HG03139 (cell line): Measurements from ENCODE around the gene TLR4.

ENCODE experiments used
- ATAC-seq: cut with Tn5 transposase; IDR thresholded peaks from one replicate; pipeline ENCODE4 v1.9.1; 2021; ENCODE audit not compliant: unreplicated experiment

Gene TLR4

DNA sequence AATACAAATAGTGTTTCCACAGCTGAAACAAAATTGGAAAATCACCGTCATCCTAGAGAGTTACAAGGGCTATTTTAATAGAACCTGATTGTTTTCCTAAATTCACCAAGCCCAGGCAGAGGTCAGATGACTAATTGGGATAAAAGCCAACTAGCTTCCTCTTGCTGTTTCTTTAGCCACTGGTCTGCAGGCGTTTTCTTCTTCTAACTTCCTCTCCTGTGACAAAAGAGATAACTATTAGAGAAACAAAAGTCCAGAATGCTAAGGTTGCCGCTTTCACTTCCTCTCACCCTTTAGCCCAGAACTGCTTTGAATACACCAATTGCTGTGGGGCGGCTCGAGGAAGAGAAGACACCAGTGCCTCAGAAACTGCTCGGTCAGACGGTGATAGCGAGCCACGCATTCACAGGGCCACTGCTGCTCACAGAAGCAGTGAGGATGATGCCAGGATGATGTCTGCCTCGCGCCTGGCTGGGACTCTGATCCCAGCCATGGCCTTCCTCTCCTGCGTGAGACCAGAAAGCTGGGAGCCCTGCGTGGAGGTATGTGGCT is at the start of gene TLR4:
TSS of gene TLR4 (plus strand) at position 380 of the 552 bp plus-strand sequence. CDS start at position 450, 70 bp downstream.
- peak; percentile 100 for ATAC-seq

DNA sequence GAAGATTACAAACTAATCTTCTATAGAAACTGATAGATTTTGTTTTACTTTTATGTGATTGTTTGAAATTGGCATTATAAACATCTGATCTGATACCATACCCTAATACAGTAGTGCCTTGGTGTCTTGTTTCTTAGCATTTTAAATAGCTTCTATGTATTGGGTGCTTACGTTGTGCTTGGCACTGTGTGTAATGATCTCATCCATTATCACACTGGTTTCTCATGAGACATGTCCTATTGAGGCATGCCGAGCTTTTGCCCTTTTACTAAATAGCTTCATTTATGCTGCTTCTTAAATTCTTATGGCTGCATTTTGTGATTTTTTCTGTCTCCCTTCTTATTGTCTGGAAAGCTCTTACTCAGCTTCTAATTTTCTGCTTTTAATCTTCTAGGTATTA is 48.2 kb upstream of the TLR4 start:
- no peak for ATAC-seq

DNA sequence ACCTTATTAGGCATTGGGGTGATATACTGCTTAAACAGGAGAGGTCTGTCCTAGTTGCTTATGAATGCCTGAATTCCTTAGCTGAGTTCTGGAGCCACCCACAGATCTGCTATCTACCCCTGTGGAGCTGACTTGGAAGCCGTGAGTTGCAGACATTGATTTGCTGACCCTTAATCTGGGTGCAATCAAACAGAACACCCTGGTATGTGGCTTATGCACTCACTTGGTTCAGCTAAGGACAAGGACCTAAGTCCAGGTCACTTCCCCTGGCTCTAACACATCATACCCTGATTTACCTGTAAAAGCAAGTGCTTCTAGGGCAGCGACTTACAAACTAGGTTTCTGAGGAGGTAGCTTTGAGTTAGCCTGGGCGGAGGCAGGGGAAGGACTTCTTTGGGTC is 41.6 kb upstream of the TLR4 start:
- no peak for ATAC-seq

DNA sequence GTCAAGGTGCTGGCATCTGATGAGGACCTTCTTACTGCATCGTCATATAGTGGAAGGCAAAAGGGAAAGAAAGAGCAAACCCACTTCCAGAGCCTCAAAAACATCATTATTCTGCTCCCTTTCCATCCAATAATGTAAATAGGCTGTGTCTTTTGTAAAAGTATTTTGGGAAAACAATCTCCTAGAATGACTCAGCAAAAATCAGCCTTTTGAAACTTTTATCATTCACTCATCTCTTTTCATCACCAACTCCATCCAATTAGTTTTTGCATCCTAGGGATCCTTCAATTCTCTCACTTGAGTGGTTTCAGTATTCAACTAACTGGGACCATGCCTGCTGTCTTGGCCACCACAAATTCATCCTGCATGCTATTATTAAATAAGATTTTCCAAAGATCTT is 39.8 kb upstream of the TLR4 start:
- ATAC-seq = no peak

DNA sequence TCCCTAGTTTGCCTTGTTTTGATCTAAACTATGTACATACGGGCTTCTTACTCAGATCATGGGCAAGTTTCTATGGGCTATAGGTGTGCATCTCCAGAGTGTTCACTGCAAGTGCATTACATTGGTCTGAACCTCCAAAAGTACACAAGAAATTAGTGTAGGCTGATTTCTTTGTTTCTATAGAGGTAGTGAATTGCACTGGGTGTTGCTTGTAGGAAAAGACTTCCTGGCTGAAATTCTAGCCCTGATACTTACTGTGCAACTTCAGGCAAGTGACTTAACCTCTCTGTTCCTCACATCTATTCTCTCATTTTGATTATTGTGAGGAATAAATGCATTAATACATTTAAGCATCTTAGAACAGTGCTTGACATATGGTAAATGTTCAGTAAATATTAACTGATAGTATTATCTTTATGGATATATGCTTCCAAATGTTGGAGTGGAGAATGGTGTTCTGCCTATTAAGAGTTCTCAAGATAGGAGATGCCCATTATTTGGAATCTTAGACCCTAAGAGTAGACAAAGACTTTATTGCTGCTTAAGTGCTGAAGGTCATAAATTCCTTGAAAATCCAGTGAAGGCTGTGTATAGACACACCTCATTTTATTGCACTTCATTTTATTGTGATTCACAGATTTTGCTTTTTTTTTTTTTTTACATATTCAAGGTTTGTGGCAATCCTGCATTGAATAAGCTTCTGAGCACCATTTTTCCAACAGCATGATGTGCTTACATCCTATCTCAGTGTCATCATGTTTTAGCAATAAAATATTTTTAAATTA is 38.4 kb upstream of the TLR4 start:
- ATAC-seq = no peak

DNA sequence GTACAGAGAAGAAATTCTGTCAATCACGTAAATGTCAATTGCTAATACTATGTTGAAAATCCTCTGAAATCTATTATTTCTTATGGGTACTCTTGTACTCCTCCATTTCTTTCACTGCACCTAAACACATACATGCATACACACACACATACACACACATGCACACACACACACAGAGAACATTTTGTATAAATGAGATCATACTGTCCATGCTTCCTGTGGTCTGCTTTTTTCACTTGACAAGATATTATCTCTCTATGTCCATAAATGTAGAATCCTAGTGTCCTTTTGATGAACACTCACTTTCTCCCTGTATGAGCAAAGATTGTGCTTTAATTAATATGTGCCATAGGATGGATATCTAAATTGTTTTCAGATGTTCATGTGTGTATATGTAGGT is 32.7 kb upstream of the TLR4 start:
- no peak for ATAC-seq

DNA sequence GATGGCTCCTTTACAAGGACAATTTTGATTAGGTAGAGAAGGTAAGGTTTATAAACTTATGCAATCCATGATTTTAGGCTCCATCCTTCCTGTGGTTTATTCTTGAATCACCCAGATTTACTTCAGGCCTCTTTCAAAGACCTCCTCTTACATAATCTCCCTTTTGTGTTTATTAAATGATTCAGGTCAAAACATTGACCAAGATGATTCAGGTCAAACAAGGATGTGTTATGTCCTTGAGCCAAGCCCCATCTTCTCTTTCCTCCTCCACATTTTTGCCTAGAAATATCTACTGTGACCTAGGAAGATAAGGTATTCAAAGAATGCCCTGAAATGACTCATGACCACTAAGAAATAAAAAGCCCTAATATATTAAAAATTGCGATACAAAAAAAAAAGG is 31.8 kb upstream of the TLR4 start:
- no peak for ATAC-seq

DNA sequence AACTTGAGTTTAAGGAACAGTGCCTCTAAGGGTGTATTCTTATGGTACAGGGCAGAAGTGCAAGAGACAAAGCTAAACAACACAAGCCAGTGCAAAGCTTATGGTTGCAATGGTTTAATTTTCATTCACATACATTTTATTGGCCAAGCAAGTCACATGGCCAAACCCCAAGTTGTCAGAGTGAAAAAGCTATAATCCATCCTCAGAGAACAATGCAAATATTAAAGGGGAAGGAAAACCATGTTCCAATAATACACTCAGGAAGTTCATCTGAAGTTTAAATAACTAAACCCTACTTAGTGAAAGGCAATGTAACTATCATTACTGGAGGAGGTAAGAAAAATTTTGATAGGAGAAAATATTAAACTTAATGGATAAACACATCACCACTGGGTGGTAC is 26.6 kb upstream of the TLR4 start:
- no peak for ATAC-seq

DNA sequence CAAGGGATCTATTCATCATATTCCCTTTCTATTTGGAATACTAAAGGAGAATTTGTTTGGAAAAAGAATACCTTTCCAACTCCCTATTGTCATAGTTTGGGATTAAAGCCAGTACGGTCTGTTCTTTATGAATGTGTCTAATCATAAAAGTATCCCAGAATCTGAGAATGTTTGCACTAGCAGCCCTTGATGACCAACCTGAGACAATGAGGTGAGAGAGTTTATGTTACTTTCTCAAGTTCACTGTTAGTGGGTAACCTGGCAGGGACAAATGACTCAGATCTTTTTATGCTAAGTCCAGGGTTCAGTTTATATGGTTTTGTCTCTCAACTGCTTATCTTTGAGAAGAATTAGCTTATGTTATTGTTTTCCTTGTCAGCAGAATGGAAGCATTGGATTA is 25.3 kb upstream of the TLR4 start:
- no peak for ATAC-seq

DNA sequence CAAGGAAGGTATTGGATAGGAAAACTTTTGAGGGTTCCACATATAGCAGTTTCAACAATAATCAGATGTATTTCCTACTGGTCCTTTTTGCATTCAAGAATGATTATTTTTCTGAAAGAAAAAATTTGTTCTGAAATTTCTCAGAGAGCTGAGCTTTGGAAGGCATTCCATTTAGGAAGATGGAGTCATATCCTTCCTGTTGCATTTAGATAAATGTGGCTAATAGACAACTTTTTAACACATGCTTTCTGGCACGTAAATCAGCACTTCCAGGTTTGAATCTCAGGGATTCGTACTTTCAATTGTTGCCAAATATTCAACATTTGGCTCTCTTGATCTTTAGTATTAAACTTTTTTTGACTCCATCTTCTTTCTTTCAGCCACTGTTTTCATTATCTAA is 24.8 kb upstream of the TLR4 start:
- ATAC-seq = no peak

DNA sequence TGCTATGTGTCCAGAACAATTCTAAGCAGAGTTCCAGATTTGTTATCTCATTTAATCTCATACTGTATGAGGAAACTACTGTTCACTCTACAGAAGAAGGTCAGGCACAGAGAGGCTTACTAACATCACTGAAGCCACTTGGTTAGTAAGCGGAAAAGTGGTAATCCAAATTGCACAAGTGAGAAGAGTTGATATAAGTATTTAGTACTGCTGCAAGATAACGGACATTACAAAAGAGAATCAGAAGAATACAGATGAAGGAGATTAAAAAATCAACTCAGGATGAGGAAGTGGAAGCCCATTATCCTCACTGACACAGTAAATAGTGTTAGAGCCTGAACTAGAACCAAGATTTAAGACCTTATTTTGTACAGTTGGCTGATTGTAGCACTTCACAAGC is 22.3 kb upstream of the TLR4 start:
- ATAC-seq = no peak

DNA sequence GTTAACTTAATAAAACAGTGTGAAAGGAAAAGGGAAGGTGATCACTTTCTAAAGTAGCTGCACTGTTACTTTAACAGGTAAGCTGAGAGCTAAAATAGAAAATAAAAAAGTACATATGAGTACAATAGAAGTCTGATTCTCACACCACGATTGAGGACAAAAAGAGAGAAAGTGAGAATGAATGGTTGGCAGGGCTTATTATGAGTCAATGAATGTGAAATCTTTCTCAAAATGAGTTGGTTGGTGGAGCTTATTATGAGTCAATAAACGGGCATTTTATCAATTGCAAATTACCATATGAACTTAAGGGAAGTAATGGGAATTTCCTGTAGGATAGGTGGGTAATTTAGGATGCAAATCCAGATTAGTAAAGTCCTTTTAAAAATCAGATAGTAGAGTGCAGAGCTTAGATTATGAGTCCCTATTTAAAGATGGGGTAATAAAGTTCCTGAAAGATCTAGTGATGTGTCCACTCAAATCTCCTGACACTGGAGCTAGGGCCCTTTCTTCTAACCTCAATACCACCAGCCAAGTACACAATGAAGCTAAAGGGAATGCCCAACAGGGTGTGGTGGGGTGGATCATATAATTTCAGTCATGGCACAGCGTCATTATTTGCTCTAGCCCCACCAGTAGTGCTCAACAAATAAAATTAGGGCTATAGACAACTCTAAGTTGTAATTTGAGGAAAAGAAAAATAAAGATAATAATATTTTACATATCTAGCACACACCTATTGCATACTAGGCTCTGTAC is 21.1 kb upstream of the TLR4 start:
- peak; percentile 70 for ATAC-seq

DNA sequence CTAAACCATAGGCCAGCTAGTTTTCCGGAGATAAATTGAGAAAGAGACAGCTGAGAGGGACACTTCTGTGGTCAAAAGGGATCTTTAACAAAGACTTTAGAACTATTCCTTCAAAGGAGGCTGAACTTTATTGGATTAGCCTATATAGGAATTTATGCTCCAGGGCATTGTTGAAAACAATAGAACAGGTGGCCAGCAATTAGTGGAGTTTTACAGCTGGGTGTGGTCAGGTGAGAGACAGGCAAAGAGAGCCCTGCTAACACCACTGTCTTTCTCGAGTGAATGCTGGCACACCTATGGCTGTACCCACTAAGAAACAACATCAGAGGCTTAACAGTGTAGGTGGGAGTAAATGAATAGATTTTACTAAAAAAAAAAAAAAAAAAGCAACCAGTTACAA is 16.7 kb upstream of the TLR4 start:
- no peak for ATAC-seq

DNA sequence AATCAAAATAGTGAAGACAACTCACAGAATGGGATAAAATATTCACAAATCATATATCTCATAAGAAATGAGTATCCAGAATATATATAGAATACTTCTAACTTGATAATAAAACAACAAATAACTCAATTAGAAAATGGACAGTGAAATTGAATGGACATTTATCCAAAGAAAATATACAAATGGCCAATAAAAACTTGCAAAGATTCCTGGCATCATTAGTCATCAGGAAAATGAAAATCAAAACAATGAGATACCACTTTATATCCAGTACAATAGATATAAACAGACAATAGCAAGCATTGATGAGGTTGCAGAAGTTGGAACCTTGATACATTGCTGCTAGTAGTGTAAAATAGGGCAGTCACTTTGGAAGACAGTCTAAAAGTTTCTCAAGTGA is 12.8 kb upstream of the TLR4 start:
- ATAC-seq = no peak

DNA sequence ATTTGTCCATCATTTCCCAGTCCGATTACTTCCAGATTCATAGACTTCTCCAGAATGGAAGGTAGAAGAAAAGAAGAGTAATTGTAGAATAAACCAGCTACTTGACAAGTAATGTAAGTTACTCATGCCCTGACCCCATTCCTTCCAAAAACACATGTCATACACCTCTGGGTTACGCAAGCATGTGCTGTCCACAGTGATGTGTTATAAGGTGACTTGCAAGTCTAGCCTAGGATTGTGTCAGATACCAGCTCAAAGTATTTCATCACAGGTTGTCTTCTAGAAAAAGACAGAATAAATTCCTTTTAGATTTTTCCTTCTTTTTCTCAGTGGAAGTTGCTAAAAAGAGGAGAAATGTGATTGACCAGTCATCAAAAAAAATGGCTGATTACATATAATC is 8.0 kb upstream of the TLR4 start:
- no peak for ATAC-seq

DNA sequence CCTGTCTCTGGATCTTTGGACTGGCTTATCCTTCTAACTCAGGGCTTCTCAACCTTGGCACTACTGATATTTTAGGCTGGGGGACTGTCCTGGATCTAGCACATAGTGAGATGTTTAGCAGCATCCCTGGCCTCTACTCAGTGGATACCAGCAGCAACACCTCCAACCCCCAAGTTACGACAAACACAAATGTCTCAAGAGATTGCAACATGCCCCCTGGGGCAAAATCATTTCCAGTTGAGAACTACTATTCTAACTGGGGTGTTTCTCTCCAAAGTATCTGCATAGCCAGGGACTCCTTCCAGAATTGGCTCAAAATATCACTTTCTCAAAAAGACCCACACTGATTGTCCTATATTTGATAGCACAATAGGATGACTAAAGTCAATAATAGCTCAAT is 7.2 kb upstream of the TLR4 start:
- ATAC-seq = no peak

DNA sequence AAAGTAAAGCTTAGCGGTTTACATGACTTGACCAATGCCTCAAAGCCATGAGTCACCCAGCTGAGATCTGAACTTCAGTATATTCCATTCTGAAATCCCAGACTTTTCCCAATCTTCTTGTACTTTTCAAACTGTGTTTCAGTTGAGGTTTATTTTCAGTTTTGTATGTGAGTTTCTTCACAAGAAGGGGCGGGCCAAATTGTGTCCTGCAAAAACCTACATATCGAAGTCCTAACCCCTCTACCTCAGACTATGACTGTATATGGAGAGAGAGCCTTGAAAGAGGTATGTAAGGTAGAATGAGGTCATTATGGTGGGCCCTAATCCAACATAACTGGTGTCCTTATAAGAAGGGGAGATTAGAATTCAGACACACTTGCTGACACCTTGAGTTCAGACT is 666 bp upstream of the TLR4 start:
- ATAC-seq = no peak

DNA sequence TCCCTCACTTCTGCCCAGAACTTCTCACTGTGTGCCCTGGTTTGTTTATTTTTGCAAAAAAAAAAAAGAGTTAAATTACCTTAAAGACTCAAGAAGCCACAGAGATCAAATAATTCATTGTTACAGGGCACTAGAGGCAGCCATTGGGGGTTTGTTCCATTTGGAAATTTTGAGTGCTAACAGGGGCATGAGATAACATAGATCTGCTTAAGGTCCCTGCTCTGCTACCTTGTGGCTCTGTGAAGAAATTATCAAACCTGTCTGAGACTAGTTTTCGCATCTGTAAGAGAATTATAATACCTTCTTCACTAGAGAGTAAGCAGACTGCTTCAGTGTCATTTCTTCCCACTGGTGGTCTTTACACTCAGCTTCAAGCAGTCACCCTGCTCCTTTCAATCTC is 394 bp downstream of the TLR4 start:
- ATAC-seq = no peak

DNA sequence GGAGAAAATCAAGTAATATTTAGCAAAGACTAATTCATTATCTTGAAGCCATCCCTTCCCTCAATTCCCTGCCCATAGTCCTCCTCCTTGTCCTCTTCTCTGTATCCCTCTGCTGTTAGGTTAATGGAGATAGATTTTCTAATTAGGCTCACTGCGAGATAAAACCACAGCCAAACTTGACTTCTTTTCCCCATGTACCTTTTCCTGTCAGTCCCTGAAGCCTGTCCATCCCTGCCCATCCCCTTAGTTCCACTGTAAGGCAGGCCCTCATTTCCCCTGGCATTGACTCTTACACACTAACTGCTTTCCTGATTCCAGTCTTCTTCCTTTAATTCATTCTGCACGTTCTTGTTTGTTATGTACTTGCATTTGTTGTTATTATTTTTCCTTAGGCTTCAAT is 1.2 kb downstream of the TLR4 start:
- ATAC-seq = no peak

DNA sequence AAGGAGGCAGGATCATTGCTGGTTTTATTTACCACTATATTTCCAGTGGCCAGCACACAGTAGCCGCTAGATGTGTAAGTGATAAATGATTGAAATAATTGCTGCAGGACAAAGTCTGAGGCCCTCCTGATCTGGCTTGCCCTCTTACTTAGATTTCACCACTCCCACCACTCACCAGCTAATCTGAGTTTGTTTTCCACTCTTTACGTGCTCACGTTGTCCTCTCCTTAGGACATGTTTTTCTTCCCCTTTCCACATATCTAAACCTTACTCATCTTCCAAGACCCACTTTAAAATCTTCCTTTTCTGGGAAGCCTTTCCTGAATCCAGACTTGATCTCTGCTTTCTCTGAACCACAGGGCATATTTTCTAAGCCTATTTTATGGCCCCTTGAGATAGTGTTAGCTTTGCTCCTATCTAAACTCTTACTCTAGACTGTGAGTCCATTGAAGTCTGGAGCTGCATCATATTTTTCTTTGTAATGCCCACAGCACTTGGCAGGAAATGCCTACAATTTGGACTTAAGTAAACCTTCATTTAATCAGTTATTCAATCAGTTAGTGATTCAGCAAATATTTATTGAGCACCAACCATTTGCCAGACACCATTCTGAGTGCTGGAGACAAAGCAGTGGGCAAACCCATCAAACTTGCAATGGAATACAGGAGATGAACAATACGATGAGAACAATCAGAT is 2.4 kb downstream of the TLR4 start:
- ATAC-seq = no peak

DNA sequence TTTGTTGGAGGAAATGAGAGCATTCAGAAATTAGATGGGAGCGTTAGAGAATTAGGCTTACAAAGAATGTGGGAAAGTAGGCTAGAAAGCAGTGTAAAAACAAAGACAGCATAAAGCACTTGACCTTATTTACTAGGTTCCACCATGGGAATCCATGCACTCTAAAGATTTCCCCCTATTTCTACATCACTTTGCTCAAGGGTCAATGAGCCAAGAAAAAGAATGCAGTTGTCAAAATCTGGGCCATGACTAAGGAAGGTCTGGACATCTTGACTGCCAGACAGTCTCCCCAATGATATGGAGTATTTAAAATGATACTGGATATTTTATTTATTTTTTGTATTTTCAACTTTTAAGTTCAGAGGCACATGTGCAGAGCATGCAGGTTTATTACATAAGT is 3.4 kb downstream of the TLR4 start:
- ATAC-seq = no peak

DNA sequence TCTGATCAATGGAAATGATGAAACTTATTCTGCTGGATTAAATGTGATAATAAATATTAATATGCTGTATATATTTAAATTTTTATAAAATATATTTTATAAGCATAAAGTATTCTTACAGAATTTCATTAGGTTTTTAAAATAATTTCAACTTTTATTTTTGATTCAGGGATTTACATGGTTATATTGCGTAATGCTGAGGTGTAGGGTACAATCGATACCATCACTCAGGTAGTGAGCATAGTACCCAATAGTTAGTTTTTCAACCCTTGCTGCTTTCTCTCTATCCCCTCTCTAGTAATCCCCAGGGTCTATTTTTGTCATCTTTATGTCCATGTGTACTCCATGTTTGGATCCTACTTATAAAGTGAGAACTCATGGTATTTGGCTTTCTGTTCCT is 5.7 kb downstream of the TLR4 start:
- ATAC-seq = no peak
